HG03575 (cell line): Measurements from ENCODE around the gene RAD21L1.
"Not testable (repeated sequence)": the region's sequence is repeated elsewhere in the genome, so short reads cannot be mapped to it uniquely, and the experiment has no call there.

Experiments
- ATAC-seq: cut with Tn5 transposase; IDR thresholded peaks from one replicate; pipeline ENCODE4 v1.9.1; 2021; ENCODE audit not compliant: unreplicated experiment, insufficient number of reproducible peaks, low FRiP score; ENCODE audit errors: extremely low read depth

Gene RAD21L1

GRCh38 chr20:1216527-1217427 lies 9.1 kb upstream of the RAD21L1 start:
- ATAC-seq = not testable (repeated sequence)

GRCh38 chr20:1222750-1223149 lies 3.1 kb upstream of the RAD21L1 start:
- ATAC-seq = not testable (repeated sequence)

GRCh38 chr20:1224205-1224890 lies 1.5 kb upstream of the RAD21L1 start:
- ATAC-seq = no peak

GRCh38 chr20:1225263-1225782 lies 521 bp upstream of the RAD21L1 start:
- no peak for ATAC-seq

- no peak for ATAC-seq
Observed at GRCh38 chr20:1229541-1229940, 3.7 kb downstream of the RAD21L1 start.

GRCh38 chr20:1232286-1233111 lies 6.7 kb downstream of the RAD21L1 start:
- no peak for ATAC-seq

- ATAC-seq = no peak
Observed at GRCh38 chr20:1240549-1240948, 14.7 kb downstream of the RAD21L1 start.

GRCh38 chr20:1241456-1241855 lies 15.6 kb downstream of the RAD21L1 start:
- ATAC-seq = no peak

- ATAC-seq = no peak
Observed at GRCh38 chr20:1242099-1242498, 16.3 kb downstream of the RAD21L1 start.

GRCh38 chr20:1242530-1242929 lies 16.7 kb downstream of the RAD21L1 start:
- ATAC-seq = no peak

GRCh38 chr20:1245578-1245977 lies 19.7 kb downstream of the RAD21L1 start:
- ATAC-seq = no peak

GRCh38 chr20:1247689-1248088 lies 21.8 kb downstream of the RAD21L1 start:
- ATAC-seq = no peak

GRCh38 chr20:1250282-1250681 lies 24.4 kb downstream of the RAD21L1 start:
- not testable (repeated sequence) for ATAC-seq

GRCh38 chr20:1252416-1252815 lies 26.6 kb downstream of the RAD21L1 start:
- ATAC-seq = no peak

GRCh38 chr20:1254254-1254653 lies 28.4 kb downstream of the RAD21L1 start:
- ATAC-seq = no peak

GRCh38 chr20:1255675-1256074 lies 29.8 kb downstream of the RAD21L1 start:
- ATAC-seq = no peak

- ATAC-seq = no peak
Observed at GRCh38 chr20:1263853-1264252, 38.0 kb downstream of the RAD21L1 start.

GRCh38 chr20:1264727-1265126 lies 38.9 kb downstream of the RAD21L1 start:
- no peak for ATAC-seq

GRCh38 chr20:1265226-1265915 lies 39.5 kb downstream of the RAD21L1 start:
- ATAC-seq = no peak
